H1 (cell line): ENCODE measurements around the gene PUDP. TPM values are rescaled to one million over a fixed set of nuclear protein-coding genes. Genes with fewer than 3 reads are reported as not detected.

ENCODE experiments used
- CTCF ChIA-PET: fragments of 300-600 bp; sonication (Branson Sonifier 250); formaldehyde crosslinking; loops from one replicate; lab custom pipeline; 2021; ENCODE audit not compliant: partially characterized antibody; lab: Charles Lee
- POLR2A ChIA-PET: fragments of 300-600 bp; sonication (Branson Sonifier 250); formaldehyde crosslinking; loops from one replicate; lab custom pipeline; 2021; ENCODE audit warnings: inconsistent platforms; ENCODE audit not compliant: partially characterized antibody; lab: Charles Lee
- DNase-seq, 2 experiments: peaks; one replicate each; pipeline versions ENCODE4 v3.0.0 to v3.0.0-alpha.2; 2010 to 2022; ENCODE audit warnings: low spot score in 2 of 2, low read depth in 1 of 2, mixed read lengths in 1 of 2
- FAIRE-seq: peaks from 2 replicates; lab custom pipeline; 2011; peaks lifted over from hg19 to GRCh38; lab: Jason Lieb, UNC
- H2AFZ ChIP-seq: 2 replicates; pipeline ENCODE4 v1.8.1; 2012; ENCODE audit warnings: low read length, inconsistent platforms
- H2AK5ac ChIP-seq: 2 replicates; pipeline ENCODE4 v1.6.1; 2013; ENCODE audit warnings: low read depth, low read length
- H2BK120ac ChIP-seq: replicated peaks from 2 replicates; pipeline ENCODE3; 2013; ENCODE audit warnings: low read depth, low read length, inconsistent platforms
- H2BK12ac ChIP-seq: 2 replicates; pipeline ENCODE4 v1.6.1; 2013; ENCODE audit warnings: low read depth, low read length
- H2BK15ac ChIP-seq: 2 replicates; pipeline ENCODE4 v1.6.1; 2013; ENCODE audit warnings: low read length
- H2BK20ac ChIP-seq: 2 replicates; pipeline ENCODE4 v1.6.1; 2013; ENCODE audit warnings: low read length
- H2BK5ac ChIP-seq: 2 replicates; pipeline ENCODE4 v1.6.1; 2013; ENCODE audit warnings: low read depth, low read length
- H3K14ac ChIP-seq: 2 replicates; pipeline ENCODE4 v1.6.1; 2013; ENCODE audit warnings: inconsistent platforms; ENCODE audit not compliant: insufficient read length
- H3K18ac ChIP-seq: 2 replicates; pipeline ENCODE4 v1.6.1; 2013; ENCODE audit warnings: low read length; ENCODE audit errors: extremely low read depth
- H3K23ac ChIP-seq: 2 replicates; pipeline ENCODE4 v1.6.1; 2013; ENCODE audit warnings: inconsistent platforms; ENCODE audit not compliant: insufficient read length
- H3K23me2 ChIP-seq: 2 replicates; pipeline ENCODE4 v1.6.1; 2013; ENCODE audit warnings: low read depth, low read length
- H3K27ac ChIP-seq: 2 replicates; pipeline ENCODE4 v1.6.1; 2011; ENCODE audit warnings: low read depth, low read length, inconsistent platforms
- H3K27me3 ChIP-seq, 4 experiments: replicated peaks in 1 of 4; 1 replicate in 1 of 4; 2 replicates in 3 of 4; pipeline versions ENCODE4 v1.6.1 to v1.8.1; 2011 to 2013; ENCODE audit warnings: low read length in 3 of 4, mild to moderate bottlenecking in 3 of 4, inconsistent platforms in 2 of 4, mixed read lengths in 2 of 4, moderate library complexity in 1 of 4; ENCODE audit not compliant: control insufficient read depth in 3 of 4, insufficient read depth in 3 of 4; ENCODE audit errors: extremely low read depth in 1 of 4
- H3K36me3 ChIP-seq, 4 experiments: 2 replicates each; pipeline versions ENCODE4 v1.6.1 to v1.8.1; 2011 to 2013; ENCODE audit warnings: mild to moderate bottlenecking in 4 of 4, low read length in 3 of 4, moderate library complexity in 2 of 4, control low read depth in 1 of 4, inconsistent platforms in 1 of 4; ENCODE audit not compliant: insufficient read depth in 4 of 4, control insufficient read depth in 2 of 4
- H3K4ac ChIP-seq: replicated peaks from 2 replicates; pipeline ENCODE3; 2013; ENCODE audit warnings: low read length, low read depth, mixed read lengths, inconsistent platforms; ENCODE audit not compliant: insufficient read length
- H3K4me1 ChIP-seq, 4 experiments: replicated peaks in 1 of 4; 1 replicate in 1 of 4; 2 replicates in 3 of 4; pipeline versions ENCODE4 v1.6.1 to v1.8.1; 2011 to 2013; ENCODE audit warnings: low read length in 3 of 4, inconsistent platforms in 2 of 4, mixed read lengths in 1 of 4; ENCODE audit not compliant: insufficient read depth in 4 of 4, control insufficient read depth in 3 of 4
- H3K4me2 ChIP-seq, 2 experiments: 2 replicates each; pipeline versions ENCODE4 v1.6.1 to v1.8.1; 2011 to 2013; ENCODE audit warnings: low read depth in 2 of 2, low read length in 2 of 2, control low read depth in 1 of 2, inconsistent platforms in 1 of 2, mild to moderate bottlenecking in 1 of 2; ENCODE audit not compliant: insufficient read depth in 1 of 2
- H3K4me3 ChIP-seq, 4 experiments: fragments of 200-600, 300-600 bp in 1 of 4; sonication (generic), shearing (Covaris generic), sonication (Bioruptor Twin) in 1 of 4; 2 replicates each; pipeline versions ENCODE4 v1.5.1 to v1.8.1; 2011 to 2016; ENCODE audit warnings: low read length in 4 of 4, low read depth in 3 of 4, control low read depth in 2 of 4, inconsistent platforms in 2 of 4, mild to moderate bottlenecking in 2 of 4, mixed read lengths in 1 of 4, moderate library complexity in 1 of 4; ENCODE audit not compliant: insufficient read depth in 2 of 4; ENCODE audit errors: extremely low read depth in 1 of 4
- H3K56ac ChIP-seq: replicated peaks from 2 replicates; pipeline ENCODE3; 2013; ENCODE audit warnings: low read depth, mild to moderate bottlenecking, mixed read lengths, low read length, inconsistent platforms; ENCODE audit not compliant: insufficient read length
- H3K79me1 ChIP-seq: 2 replicates; pipeline ENCODE4 v1.6.1; 2013; ENCODE audit warnings: low read depth, low read length, control low read depth
- H3K79me2 ChIP-seq, 2 experiments: 2 replicates each; pipeline versions ENCODE4 v1.6.1 to v1.8.1; 2012 to 2013; ENCODE audit warnings: low read length in 2 of 2, mild to moderate bottlenecking in 2 of 2, inconsistent platforms in 1 of 2; ENCODE audit not compliant: insufficient read depth in 2 of 2, control insufficient read depth in 1 of 2
- H3K9ac ChIP-seq, 4 experiments: replicated peaks in 1 of 4; 1 replicate in 1 of 4; 2 replicates in 3 of 4; pipeline versions ENCODE4 v1.6.1 to v1.8.1; 2011 to 2013; ENCODE audit warnings: low read depth in 3 of 4, low read length in 3 of 4, control low read depth in 2 of 4, mild to moderate bottlenecking in 2 of 4, moderate library complexity in 2 of 4, inconsistent platforms in 1 of 4; ENCODE audit errors: extremely low read depth in 1 of 4
- H3K9me3 ChIP-seq, 2 experiments: 2 replicates each; pipeline versions ENCODE4 v1.6.1 to v1.8.1; 2012 to 2013; ENCODE audit warnings: mild to moderate bottlenecking in 2 of 2, moderate library complexity in 2 of 2, control low read depth in 1 of 2, inconsistent platforms in 1 of 2, low read depth in 1 of 2, low read length in 1 of 2, mixed read lengths in 1 of 2; ENCODE audit not compliant: insufficient read depth in 2 of 2
- H4K20me1 ChIP-seq, 2 experiments: replicated peaks in 1 of 2; 2 replicates each; pipeline versions ENCODE3 to v1.8.1; 2011 to 2013; ENCODE audit warnings: inconsistent platforms in 2 of 2, low read length in 2 of 2, mild to moderate bottlenecking in 1 of 2; ENCODE audit not compliant: insufficient read depth in 2 of 2, control insufficient read depth in 1 of 2
- H4K5ac ChIP-seq: 2 replicates; pipeline ENCODE4 v1.6.1; 2013; ENCODE audit warnings: low read length, low read depth, mixed read lengths, inconsistent platforms; ENCODE audit not compliant: insufficient read length
- H4K8ac ChIP-seq: 2 replicates; pipeline ENCODE4 v1.8.0; 2013; ENCODE audit warnings: mild to moderate bottlenecking, moderate library complexity, low read length, inconsistent platforms; ENCODE audit not compliant: insufficient read depth; ENCODE audit errors: extremely low read depth
- H4K91ac ChIP-seq: replicated peaks from 2 replicates; pipeline ENCODE3; 2013; ENCODE audit warnings: low read length, mixed read lengths, inconsistent platforms; ENCODE audit not compliant: insufficient read length
- BRCA1 ChIP-seq: IDR thresholded peaks from 2 replicates; pipeline ENCODE4 v1.6.1; 2012; ENCODE audit warnings: low read depth, low read length, improper control_type of control experiment
- CBX8 ChIP-seq: fragments of 300-800, 300-1000 bp; sonication (generic); IDR thresholded peaks from 2 replicates; pipeline ENCODE4 v1.7.1; 2016; ENCODE audit warnings: low read depth, low read length, borderline replicate concordance
- FOSL1 ChIP-seq: IDR thresholded peaks from 2 replicates; pipeline ENCODE4 v1.6.1; 2011; ENCODE audit warnings: mild to moderate bottlenecking, low read depth, low read length, moderate library complexity; ENCODE audit not compliant: insufficient read depth
- GABPA ChIP-seq: IDR thresholded peaks from 2 replicates; pipeline ENCODE4 v1.6.1; 2011; ENCODE audit warnings: mild to moderate bottlenecking, low read length, moderate library complexity, borderline replicate concordance; ENCODE audit not compliant: insufficient read depth
- KDM5A ChIP-seq: fragments of 200-600 bp; IDR thresholded peaks from 2 replicates; pipeline ENCODE4 v1.7.1; 2012; ENCODE audit warnings: mild to moderate bottlenecking, low read length, inconsistent platforms, mixed read lengths
- NANOG ChIP-seq: IDR thresholded peaks from 2 replicates; pipeline ENCODE4 v1.6.1; 2011; ENCODE audit warnings: low read length, low read depth, mild to moderate bottlenecking, inconsistent platforms; ENCODE audit not compliant: insufficient read depth, poor library complexity, severe bottlenecking
- POU5F1 ChIP-seq: IDR thresholded peaks from 2 replicates; pipeline ENCODE4 v1.6.1; 2011; ENCODE audit warnings: low read depth, mild to moderate bottlenecking, low read length, moderate library complexity
- RNF2 ChIP-seq: fragments of 200-900, 300-1000 bp; sonication (generic); IDR thresholded peaks from 2 replicates; pipeline ENCODE4 v1.7.1; 2016; ENCODE audit warnings: borderline replicate concordance, low read depth, mild to moderate bottlenecking, antibody characterized with exemption, low read length; ENCODE audit not compliant: poor library complexity, severe bottlenecking; ENCODE audit errors: missing control alignments
- SAP30 ChIP-seq: fragments of 300-600 bp; sonication (generic); IDR thresholded peaks from 2 replicates; pipeline ENCODE4 v1.7.1; 2012; ENCODE audit warnings: low read length, moderate library complexity, mild to moderate bottlenecking, inconsistent platforms; ENCODE audit not compliant: insufficient read depth, insufficient replicate concordance
- SIX5 ChIP-seq: IDR thresholded peaks from 2 replicates; pipeline ENCODE4 v1.6.1; 2011; ENCODE audit warnings: mild to moderate bottlenecking, low read depth, low read length
- SRF ChIP-seq: IDR thresholded peaks from 2 replicates; pipeline ENCODE4 v1.6.1; 2011; ENCODE audit warnings: mild to moderate bottlenecking, low read depth, low read length, moderate library complexity
- TEAD4 ChIP-seq: IDR thresholded peaks from 2 replicates; pipeline ENCODE4 v1.6.1; 2012; ENCODE audit warnings: low read depth, low read length, inconsistent platforms, mixed read lengths
- USF2 ChIP-seq: IDR thresholded peaks from 2 replicates; pipeline ENCODE4 v1.6.1; 2011; ENCODE audit warnings: low read length, improper control_type of control experiment
- WGBS, 2 experiments: shearing (Covaris generic) in 1 of 2; methylation state at CpG; one replicate each; pipeline versions ENCODE4 v1.1.6 to v1.1.7; 2013 to 2015; ENCODE audit warnings: low lambda C conversion rate in 2 of 2, mixed read lengths in 2 of 2, inconsistent platforms in 1 of 2, low coverage in 1 of 2, missing lambda C conversion rate in 1 of 2; ENCODE audit not compliant: insufficient replicate concordance in 2 of 2, insufficient coverage in 1 of 2, insufficient read length in 1 of 2; ENCODE audit errors: extremely low coverage in 1 of 2, missing lambda C conversion rate in 1 of 2; 5-methylcytosine and 5-hydroxymethylcytosine counted together
- polyA plus RNA-seq, 7 experiments: library from polyadenylated mRNA; depleted of rRNA in 3 of 7; stranded (reverse) in 5 of 7; unstranded in 2 of 7; fragments of >200 nt in 5 of 7; fragments of 200-250 nt in 2 of 7; gene quantifications; 1 replicate in 5 of 7; 2 replicates in 1 of 7; 4 replicates in 1 of 7; pipeline versions ENCODE4 v1.2.1 to v1.2.3, GENCODE V29; 2011 to 2013; ENCODE audit warnings: missing spikeins in 2 of 7, mixed read lengths in 2 of 7
- total RNA-seq: library from RNA; stranded (reverse); fragmentation: NEBNext Ultra II Directional; extraction: Animal tissue kit (Norgen Biotek cat#: 25700); gene quantifications from 2 replicates; pipeline ENCODE4 v1.2.1, GENCODE V29; 2021

PUDP gene
- total and polyA plus RNA-seq, 2 of the 8 experiments (the other 6 are each of a cell fraction or from before 2014, with no cell fraction given), result 27.2 to 30.2 TPM

GRCh38 chrX:7092543-7092942 lies 55.4 kb downstream of the PUDP start:
- H3K4ac ChIP-seq, result no peak overlapping the region
- H2BK5ac ChIP-seq, result no peak overlapping the region
- no peaks in the 10 kb centered on the region for H3K9me3 ChIP-seq
- WGBS, 2 experiments, result 69% methylated on average over 4 of the region's 4 CpGs; no CpG with 5 or more reads in 1 of the 2 experiments
- ChIA-PET CTCF (no interaction called here), POLR2A (no interaction called here)
- H4K91ac ChIP-seq, result no peak overlapping the region
- H4K20me1 ChIP-seq, result no peaks in the 10 kb centered on the region
- H2BK12ac ChIP-seq, result no peak overlapping the region
- H3K36me3 ChIP-seq, result no peaks in the 10 kb centered on the region
- no peak overlapping the region for H2BK20ac ChIP-seq
- H3K79me2 ChIP-seq, result no peaks in the 10 kb centered on the region
- FAIRE-seq, result no peak
- no peak overlapping the region for H3K4me3 ChIP-seq
- no peak overlapping the region for H3K9ac ChIP-seq
- H4K5ac ChIP-seq, result no peak overlapping the region
- H3K79me1 ChIP-seq, result no peaks in the 10 kb centered on the region
- H3K4me2 ChIP-seq, result no peak overlapping the region
- H2BK15ac ChIP-seq, result no peak overlapping the region
- no peak overlapping the region for H3K14ac ChIP-seq
- no peaks in the 10 kb centered on the region for H3K23me2 ChIP-seq
- peaks cover 0 to 8% (median 4%) of the 10 kb centered on the region in 4 experiments; a peak in 4 of 7 replicates for H3K4me1 ChIP-seq
- H4K8ac ChIP-seq, result no peak overlapping the region
- H3K18ac ChIP-seq, result no peak overlapping the region
- no peak overlapping the region for H3K23ac ChIP-seq
- H3K27ac ChIP-seq, result no peak overlapping the region
- H2AK5ac ChIP-seq, result no peak overlapping the region
- H2BK120ac ChIP-seq, result no peak overlapping the region
- no peak overlapping the region for H3K56ac ChIP-seq
- no peaks in the 10 kb centered on the region for H3K27me3 ChIP-seq
- H2AFZ ChIP-seq, result no peak overlapping the region
- DNase-seq, result no peak
- TF ChIP-seq SAP30 (no peak), FOSL1 (no peak), KDM5A (no peak), RNF2 (no peak), TEAD4 (no peak), SRF (no peak), BRCA1 (no peak), GABPA (no peak), NANOG (no peak), CBX8 (no peak), USF2 (no peak), POU5F1 (no peak), SIX5 (no peak)
